H54 (cell line): ENCODE results near the gene BCCIP.

Experiments used
- DNase-seq: peaks from one replicate; pipeline ENCODE4 v3.0.0; 2011; ENCODE audit warnings: low spot score, mixed read lengths; ENCODE audit not compliant: insufficient read length
- FAIRE-seq: peaks from 3 replicates; lab custom pipeline; 2011; peaks lifted over from hg19 to GRCh38; lab: Jason Lieb, UNC
- POLR2A ChIP-seq: IDR thresholded peaks from 2 replicates; pipeline ENCODE4 v1.6.1; 2011; ENCODE audit warnings: low read depth, mild to moderate bottlenecking, low read length

Gene BCCIP

DNA sequence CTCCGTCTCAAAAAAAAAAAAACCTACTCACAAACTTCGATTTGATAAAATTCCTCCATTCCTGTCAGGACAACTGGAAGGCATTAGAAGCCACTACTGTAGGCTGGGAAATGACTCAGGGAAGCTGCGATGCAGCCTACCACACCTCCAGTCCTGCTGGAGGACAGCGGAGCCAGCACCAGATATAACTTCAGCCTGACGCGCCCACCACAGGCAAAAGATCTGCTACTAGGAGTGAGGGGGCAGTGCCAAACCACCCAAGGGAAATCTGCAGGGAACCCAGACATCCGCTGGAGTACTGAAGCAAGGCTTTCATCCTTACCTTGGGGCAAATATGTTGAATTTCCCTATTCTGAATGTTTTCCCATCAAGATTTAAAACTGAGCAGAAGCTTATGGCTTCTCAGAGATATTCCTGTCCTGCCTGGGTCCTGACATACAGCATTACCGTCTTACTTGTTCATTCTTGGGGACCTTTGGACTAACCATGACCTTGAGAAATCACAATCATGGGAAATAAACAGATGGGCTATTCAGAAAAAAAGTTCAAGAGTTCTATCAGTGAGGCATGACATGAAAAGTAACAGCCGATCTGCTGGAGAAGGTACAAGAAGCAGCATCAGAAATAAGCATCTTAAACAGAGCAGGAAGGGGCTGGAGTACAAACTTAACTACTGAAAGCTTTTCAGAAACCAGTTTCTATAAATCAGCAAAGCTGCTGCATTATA is 20.4 kb downstream of the BCCIP start:
- DNase-seq = no peak
- TF ChIP-seq POLR2A = no peak
- no peak for FAIRE-seq

DNA sequence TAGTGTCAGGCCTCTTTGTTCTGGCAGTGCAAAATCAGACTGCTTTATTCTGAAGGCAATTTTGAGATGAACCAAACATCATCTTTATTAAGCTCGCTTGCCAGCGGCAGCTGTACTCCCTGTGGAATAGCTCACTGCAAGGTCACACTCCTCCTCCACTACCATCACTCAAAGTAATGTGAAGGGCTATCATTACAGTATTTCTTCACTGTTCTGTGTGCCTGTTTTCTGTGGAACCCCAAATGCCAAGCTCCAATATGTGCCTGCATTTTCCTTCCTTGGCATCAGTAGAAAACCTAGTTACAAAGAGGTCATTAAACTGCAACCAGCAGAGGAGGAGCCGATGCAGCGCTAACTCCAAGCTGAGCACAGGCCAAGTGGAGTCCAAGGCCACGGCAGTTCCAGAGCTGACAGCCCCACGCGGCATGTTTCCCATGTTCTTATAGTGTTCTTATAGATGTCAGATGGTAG is 21.4 kb downstream of the BCCIP start:
- DNase-seq (no peak), FAIRE-seq (no peak)
- no peak for TF ChIP-seq POLR2A

DNA sequence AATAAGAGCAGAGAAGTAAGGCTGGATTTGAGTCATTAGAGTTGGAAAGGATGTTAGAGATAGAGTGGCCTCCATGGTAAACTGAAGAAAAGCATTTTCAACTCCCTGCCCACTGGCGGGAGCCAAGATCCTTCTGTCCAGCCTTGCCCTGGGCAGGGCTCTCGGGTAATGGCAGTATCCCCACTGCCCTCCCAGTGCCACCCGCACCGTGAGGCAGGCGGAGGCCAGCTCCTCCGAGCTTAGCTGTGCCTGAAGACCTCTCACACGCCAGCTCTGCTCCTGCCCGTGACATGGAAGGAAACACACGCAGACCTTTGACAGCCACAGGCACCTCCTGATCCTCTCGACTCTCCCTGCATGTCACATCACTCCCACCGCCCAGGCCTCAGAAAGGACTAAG is 22.3 kb downstream of the BCCIP start:
- FAIRE-seq (no peak), DNase-seq (no peak)
- no peak for TF ChIP-seq POLR2A

DNA sequence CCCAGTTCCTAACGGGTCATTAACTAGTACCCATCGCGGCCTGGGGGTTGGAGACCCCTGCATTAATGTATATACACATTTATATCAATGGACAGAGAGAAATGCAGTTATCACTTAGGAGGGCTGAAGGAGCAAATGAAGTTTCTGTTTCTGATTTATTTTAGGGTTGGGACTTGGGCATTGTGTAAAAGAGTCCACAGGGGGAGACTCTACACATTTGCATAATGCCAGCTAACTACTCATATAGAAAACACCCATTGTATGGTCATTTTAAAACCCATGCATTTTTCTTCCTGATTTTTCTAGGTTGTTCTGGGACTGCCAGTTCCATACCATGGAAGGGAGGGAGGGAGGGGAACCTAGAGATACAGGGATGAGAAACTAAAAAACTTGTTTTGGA is 23.5 kb downstream of the BCCIP start:
- no peak for FAIRE-seq
- TF ChIP-seq POLR2A = no peak
- DNase-seq = no peak

DNA sequence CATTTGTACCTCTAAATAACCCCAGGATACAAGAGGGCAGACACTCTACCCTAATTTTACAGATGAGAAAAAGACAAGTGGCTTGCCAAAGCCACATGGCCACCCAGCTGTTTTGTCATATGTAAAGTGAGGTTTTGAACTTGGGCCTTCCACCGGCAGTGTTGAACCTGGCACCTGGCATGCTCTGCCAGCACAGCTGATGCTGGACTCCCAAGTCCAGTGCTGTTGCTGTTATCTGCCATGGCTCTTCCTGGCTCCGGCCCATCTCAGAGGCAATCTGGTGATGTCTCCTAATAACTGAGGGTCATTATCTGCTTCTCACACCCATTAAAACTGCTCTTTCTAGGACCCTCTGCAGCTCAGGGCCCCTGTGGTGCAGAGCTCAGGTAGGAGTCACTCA is 25.0 kb downstream of the BCCIP start:
- FAIRE-seq (no peak), DNase-seq (no peak)
- no peak for TF ChIP-seq POLR2A

DNA sequence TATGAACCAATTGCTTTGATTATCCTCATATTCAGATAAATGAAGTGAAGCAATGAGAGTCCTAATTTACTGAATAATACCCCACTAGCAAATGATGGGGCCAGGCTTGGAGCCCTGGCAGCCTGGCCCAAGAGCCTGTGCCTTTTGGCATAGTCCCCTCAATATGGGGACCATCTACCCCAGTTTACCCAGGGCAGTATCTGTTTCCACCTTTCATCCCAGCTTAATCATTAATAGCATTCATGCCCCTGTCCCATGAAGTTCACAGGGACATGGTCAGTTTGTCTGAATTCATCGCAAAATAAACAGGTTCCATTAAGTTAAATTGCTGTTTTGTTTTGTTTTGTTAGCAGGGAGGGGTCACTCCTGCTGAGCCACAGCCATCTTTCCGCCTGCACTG is 25.5 kb downstream of the BCCIP start:
- DNase-seq (no peak), FAIRE-seq (no peak)
- no peak for TF ChIP-seq POLR2A

DNA sequence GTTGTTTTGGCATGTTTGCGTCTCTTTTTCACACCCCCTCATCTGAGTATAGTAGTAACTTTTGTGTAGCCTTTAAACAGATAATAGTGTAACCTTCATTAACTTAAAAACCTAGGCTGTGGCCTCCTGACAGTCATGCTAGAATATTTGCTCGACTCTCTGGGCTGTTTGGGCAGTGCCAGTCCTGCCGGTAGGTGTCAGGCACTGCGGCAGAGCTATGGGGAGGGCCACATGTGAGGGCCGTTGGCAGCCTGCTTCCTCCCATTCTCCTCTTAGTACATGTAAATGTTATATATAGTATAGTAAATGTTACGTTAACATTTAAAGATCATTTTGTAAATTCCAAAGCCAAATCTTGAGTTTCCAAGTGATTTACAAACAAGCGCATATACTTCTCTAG is 26.1 kb downstream of the BCCIP start:
- no peak for TF ChIP-seq POLR2A
- FAIRE-seq (no peak), DNase-seq (no peak)

DNA sequence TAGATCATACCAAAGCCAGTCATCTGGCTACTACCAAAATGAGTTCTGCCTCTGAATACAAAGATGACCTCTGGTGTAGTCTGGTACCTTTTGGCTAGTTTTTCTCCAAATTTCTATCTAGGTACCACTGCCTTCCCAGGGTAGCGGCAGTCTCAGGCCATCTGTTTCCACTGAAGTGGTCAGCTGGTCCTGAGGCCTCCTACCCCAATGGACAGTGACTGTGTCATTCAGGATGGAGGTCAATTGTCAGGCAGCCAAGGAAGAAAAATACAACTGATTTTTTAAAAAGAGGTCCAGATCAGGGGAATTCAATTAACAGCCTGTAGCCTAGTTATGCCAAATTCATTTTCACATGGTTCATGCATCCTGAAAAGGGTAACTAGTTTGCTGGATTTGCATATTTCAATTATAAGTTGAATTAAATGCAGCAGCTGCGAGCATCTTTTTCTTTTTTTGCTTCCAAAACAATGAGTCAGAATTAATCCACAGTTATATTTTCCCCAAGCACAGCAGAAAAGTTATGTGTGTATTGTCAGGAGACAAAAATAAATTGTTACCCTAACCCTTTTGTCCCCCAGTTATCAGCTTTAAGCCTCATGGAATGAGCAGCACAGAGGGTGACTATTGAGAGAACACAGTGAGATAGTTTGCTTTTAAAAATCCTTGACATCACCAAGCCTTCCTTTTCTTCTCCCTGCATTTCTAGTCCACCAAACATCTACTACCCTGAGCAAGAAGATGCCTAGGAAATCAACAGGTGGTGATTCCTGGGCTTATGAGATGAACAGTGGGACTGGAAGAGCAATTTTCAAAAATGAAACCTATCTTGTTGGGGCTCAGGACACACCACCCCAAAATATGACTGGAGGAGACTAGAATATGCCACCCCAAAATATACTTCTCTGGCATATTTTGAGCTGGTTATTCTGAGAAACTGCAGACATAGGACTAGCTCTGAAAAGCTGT is 27.7 kb downstream of the BCCIP start:
- DNase-seq (no peak), FAIRE-seq (no peak)
- no peak for TF ChIP-seq POLR2A

DNA sequence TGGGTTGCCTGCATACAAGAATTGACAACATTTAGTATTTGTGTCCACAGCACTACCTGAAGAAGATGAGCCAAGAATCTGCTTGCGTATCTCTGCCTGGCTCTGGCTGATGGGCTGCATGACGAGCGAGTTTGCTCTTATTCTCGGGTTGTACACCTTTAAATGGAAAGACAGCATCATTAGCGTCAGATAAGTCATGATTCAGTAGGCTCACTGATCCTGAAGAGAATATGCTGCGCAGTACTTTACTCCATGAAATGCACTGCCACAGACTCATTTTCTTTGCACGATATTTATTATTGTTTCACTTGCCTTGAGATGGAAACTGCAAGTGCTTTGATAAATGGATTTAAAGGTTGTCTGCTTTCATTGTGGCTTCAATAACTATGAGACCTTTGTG is 29.1 kb downstream of the BCCIP start:
- FAIRE-seq (no peak), DNase-seq (no peak)
- no peak for TF ChIP-seq POLR2A

DNA sequence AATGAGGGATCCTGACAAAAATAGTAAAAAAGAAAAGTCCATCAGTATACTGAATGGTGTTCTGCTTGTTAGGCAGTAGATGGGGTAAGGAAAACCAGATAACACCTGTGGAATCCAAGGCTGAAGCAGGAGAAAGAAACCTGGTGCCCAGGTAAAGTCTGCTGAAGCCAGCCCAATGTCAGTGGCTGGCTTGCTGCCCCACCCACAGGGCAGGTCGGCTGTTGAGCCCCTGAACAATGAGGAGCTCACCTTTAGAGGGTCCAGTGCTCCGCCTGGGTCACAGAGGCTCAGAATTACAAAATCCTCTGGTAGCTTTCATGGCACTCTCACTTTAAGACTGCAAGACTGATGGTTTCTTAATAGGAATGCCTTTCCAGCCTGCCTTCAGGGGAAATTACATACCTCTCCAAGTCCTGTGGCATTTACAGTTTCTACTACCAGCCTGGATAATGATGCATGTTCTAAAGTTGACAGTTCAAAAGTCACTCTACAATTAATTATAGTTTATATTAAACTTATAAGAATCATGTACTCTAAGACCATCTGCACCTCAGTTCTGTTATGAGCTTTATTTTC is 33.9 kb downstream of the BCCIP start:
- FAIRE-seq = no peak
- no peak for TF ChIP-seq POLR2A
- DNase-seq = no peak

DNA sequence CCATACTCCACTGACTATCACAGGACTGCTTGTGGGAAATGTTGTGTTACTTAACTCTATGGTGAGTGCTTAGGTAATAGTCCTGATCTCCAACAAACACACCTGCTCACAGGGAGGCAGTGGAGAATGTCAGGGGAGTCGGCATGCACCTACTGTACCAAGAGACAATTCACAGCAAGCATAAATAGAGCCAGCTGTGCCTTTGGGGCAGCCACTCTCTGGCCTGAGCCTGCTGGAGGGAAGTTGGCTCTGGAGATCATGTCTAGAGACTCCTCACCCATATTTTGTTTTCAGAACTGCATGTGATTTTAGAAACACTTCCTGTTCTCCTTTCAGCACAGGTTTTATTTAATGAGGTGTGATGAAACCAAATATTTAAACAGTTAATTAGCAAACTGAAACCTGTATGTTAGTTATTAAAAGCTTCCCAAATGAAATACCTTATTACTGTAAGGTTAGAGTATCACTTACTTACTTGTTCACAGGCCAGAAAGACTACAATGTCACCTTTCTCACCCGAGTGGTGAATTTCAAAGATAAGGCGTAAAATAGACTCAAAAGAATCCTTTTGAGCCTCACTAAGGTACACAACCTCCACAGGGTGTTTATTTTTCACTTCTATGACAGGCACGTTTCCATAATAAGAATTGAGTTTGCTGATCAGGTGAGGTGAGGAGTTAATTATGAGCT is 35.9 kb downstream of the BCCIP start:
- FAIRE-seq = no peak
- no peak for TF ChIP-seq POLR2A
- no peak for DNase-seq

DNA sequence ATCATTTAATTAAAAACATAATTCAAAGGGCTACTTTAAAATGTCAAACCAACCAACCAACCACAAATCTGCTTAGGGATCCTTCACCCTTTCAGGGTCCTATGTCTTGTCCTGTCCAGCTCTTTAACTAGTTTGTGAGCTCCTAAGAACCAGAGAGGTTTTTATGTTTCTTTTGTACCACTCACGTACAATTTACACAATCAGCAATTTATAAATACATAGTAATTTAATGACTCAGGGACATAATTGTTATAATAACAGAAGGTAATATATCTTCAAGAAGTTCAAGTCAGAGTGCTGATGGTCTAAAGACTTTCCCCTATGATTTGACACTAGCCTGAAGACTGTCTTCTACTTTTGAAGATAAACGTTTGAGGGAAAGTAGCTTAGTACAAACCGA is 41.8 kb downstream of the BCCIP start:
- FAIRE-seq = no peak
- TF ChIP-seq POLR2A = no peak

DNA sequence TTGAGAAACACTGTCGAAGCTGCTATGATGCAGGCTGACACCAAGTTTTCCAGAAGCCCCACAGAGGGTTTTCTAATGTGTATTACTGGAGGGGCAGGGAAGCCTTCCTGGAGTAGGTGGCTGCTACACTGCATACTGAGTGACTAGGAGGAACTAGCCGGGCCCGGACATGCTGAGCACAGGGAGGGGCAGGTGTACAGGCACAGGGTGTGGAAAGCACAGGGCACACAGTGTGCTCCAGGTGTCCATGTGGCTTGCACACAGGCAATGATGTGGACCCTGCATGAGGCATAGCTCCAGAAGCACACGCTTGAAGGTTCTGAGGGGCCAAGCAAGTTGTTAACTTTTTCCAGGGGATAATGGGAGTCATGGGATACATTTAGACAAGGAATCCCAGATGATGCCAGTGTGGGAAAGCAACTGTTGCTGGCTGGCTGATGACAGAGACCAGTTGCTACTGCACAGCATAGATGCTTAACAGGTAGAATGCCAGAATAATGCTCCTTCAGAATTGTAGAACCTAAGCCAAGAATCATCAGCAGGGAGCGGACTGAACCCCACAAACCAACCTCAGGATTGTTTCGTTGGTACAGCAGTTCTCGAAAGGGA is 43.2 kb downstream of the BCCIP start:
- DNase-seq = no peak
- TF ChIP-seq POLR2A = no peak
- FAIRE-seq = no peak

More for the DNA sequence above, 41.8 kb downstream of the BCCIP start:
- DNase-seq = no peak
